Osteocyte (in vitro differentiated cells): ENCODE measurements around the gene PTPRJ. TPM values are rescaled to one million over a fixed set of nuclear protein-coding genes. Genes with fewer than 3 reads are reported as not detected.

ENCODE experiments used
- DNase-seq: peaks from one replicate; pipeline ENCODE4 v3.0.0; 2021; ENCODE audit warnings: mixed read lengths; ENCODE audit not compliant: unreplicated experiment; ENCODE audit errors: extremely low spot score
- H3K27ac Mint-ChIP-seq: one replicate; pipeline ENCODE4 v1.8.0; 2021; ENCODE audit warnings: mild to moderate bottlenecking, mixed read lengths; ENCODE audit not compliant: unreplicated experiment
- H3K27me3 Mint-ChIP-seq: one replicate; pipeline ENCODE4 v1.8.0; 2021; ENCODE audit warnings: mixed read lengths; ENCODE audit not compliant: unreplicated experiment
- H3K36me3 Mint-ChIP-seq: one replicate; pipeline ENCODE4 v1.8.0; 2021; ENCODE audit warnings: mixed read lengths; ENCODE audit not compliant: unreplicated experiment
- H3K4me1 Mint-ChIP-seq: one replicate; pipeline ENCODE4 v1.8.0; 2021; ENCODE audit warnings: mixed read lengths; ENCODE audit not compliant: unreplicated experiment
- H3K4me3 Mint-ChIP-seq: one replicate; pipeline ENCODE4 v1.8.0; 2021; ENCODE audit warnings: mild to moderate bottlenecking, moderate library complexity, mixed read lengths; ENCODE audit not compliant: unreplicated experiment
- H3K9me3 Mint-ChIP-seq: one replicate; pipeline ENCODE4 v1.8.0; 2021; ENCODE audit warnings: mixed read lengths; ENCODE audit not compliant: unreplicated experiment
- total RNA-seq: library from RNA; stranded (reverse); gene quantifications from 2 replicates; pipeline ENCODE4 v1.2.1, GENCODE V29; 2021
- TF ChIP-seq, protein P1 (sequence below): fragments of 200-600 bp; sonication (generic); IDR thresholded peaks from 2 replicates; pipeline ENCODE4 v1.5.0; 2021; ENCODE audit warnings: antibody characterized with exemption, mild to moderate bottlenecking, moderate library complexity

PTPRJ gene
- total RNA-seq, 1 donor from 2014 or later, result 16.6 TPM

DNA sequence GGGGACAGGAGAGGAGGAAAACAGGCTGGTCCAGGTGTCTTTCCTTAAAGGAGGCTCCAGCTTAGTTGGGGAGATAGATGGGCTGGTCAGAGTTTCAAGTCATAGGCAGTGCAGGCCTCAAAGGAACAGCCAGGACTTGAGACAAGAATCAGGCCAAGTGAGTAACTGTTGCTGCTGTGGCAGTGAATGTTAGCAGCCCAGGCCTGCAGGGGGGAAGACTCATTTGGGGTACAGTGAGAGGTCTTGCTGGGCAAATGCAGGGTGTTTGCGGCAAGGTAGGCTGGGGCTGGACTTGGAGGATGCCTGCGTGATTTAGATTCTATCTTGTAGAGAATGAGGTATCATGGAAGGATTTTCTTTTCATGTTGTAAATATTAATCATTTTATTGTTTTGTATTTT, 24.1 kb downstream of the PTPRJ start:
- Mint-ChIP-seq H3K4me3 (no peak overlapping the region), H3K36me3 (no peaks in the 10 kb centered on the region), H3K27ac (no peak overlapping the region), H3K4me1 (peaks cover 45% of the 10 kb centered on the region), H3K27me3 (no peaks in the 10 kb centered on the region), H3K9me3 (no peaks in the 10 kb centered on the region)
- TF ChIP-seq, protein P1, sequence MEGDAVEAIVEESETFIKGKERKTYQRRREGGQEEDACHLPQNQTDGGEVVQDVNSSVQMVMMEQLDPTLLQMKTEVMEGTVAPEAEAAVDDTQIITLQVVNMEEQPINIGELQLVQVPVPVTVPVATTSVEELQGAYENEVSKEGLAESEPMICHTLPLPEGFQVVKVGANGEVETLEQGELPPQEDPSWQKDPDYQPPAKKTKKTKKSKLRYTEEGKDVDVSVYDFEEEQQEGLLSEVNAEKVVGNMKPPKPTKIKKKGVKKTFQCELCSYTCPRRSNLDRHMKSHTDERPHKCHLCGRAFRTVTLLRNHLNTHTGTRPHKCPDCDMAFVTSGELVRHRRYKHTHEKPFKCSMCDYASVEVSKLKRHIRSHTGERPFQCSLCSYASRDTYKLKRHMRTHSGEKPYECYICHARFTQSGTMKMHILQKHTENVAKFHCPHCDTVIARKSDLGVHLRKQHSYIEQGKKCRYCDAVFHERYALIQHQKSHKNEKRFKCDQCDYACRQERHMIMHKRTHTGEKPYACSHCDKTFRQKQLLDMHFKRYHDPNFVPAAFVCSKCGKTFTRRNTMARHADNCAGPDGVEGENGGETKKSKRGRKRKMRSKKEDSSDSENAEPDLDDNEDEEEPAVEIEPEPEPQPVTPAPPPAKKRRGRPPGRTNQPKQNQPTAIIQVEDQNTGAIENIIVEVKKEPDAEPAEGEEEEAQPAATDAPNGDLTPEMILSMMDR, result no peak
- DNase-seq, result no peak

DNA sequence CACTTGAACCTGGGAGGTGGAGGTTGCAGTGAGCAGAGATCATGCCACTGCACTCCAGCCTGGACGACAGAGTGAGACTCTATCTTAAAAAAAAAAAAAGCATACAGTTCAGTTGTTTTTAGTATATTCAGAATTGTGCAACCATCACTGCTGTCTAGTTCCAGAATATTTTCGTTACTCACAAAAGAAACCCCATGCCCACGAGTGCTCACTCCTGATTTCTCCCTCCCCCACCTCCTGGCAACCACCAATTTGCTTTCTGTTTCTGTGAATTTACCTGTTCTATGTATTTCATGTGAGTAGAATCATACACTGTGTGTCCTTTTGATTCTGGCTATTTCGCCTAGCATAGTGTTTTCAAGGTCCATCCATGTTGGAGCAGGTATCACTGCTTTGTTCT, 24.8 kb downstream of the PTPRJ start:
- Mint-ChIP-seq H3K36me3 (no peaks in the 10 kb centered on the region), H3K4me3 (no peak overlapping the region), H3K4me1 (peaks cover 43% of the 10 kb centered on the region), H3K9me3 (no peaks in the 10 kb centered on the region), H3K27ac (peak overlapping the region; percentile 6), H3K27me3 (no peaks in the 10 kb centered on the region)
- TF ChIP-seq, protein P1, result no peak
- no peak for DNase-seq

DNA sequence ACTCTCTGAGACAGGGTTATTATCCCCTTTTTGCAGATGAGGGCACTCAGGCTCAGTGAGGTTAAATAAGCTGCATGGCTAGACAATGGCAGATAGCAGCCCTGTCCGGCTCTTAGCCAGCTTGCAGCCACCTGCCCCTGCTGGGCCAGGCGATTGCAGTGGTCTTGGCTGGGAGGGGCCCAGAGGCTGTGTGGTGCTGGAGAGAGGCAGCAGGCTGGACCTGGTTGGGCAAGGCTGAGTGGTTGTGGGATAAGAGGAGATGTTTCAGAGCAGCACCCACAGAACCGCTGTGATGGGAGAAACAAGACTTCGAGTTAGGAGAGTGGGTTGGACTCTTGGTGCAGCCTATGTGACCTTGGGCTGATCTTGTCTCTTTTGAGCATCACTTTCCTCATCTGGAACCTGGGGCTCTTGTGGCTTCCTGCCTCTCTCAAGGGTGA, 25.5 kb downstream of the PTPRJ start:
- H3K27ac Mint-ChIP-seq, result peak overlapping the region; percentile 17
- H3K4me1 Mint-ChIP-seq, result peaks cover 40% of the 10 kb centered on the region
- H3K36me3 Mint-ChIP-seq, result no peaks in the 10 kb centered on the region
- TF ChIP-seq, protein P1, result no peak
- DNase-seq, result no peak
- no peaks in the 10 kb centered on the region for H3K9me3 Mint-ChIP-seq
- no peaks in the 10 kb centered on the region for H3K27me3 Mint-ChIP-seq
- H3K4me3 Mint-ChIP-seq, result no peak overlapping the region

DNA sequence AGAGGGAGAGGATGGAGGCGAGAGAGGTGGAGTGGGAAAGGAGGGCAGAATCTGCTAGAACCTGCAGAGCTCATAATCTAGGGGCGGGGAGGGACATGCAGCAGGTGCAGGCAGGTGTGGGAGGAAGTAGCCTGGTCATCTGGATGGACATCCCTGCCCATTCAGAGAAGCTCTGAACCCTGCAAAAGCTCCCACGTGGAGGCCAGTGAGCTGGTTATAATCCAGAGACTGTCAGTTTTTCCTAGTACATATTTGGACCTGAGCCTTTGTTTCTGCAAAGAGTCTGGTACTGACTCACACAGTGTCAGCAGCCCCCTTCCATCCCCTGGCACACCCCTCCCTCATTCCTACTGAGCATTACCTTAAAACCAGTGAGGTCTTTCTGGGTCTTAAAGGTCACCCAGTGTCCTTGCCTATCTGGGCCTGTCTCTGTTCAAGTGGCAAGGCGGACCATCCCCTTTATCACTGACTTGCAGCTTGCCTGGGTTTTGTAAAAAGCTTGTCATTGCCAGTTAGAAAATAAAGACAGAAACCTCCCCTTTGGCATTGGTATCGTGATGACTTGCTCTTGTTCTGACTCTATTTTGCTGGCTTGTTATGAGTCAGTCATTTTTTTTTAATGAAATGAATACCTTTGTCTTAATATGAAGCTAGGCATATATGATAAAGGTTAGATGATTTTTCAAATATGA, 26.1 kb downstream of the PTPRJ start:
- H3K4me1 Mint-ChIP-seq, result peaks cover 35% of the 10 kb centered on the region
- no peaks in the 10 kb centered on the region for H3K9me3 Mint-ChIP-seq
- no peaks in the 10 kb centered on the region for H3K36me3 Mint-ChIP-seq
- H3K27me3 Mint-ChIP-seq, result no peaks in the 10 kb centered on the region
- H3K27ac Mint-ChIP-seq, result peak overlapping the region; percentile 56
- H3K4me3 Mint-ChIP-seq, result no peak overlapping the region
- TF ChIP-seq, protein P1, result no peak
- DNase-seq, result no peak

DNA sequence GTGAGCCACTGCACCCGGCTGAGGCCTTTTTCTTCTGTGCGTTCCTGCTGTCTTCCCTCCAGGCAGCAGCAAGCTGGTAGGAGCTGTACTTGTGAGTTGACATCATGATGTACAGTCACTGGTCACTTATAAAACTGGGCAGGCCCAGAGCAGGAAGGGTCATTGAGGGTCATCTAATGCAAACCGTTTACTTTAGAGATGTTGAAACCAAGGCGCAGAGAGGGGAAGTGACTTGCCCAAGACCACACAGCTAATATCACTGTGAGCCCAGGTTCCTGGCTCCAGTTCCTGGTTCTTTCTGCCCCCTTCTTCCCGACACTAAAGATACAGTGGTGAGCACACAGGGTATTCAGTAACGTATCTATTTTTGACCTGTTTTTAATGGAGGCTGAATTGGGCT, 27.3 kb downstream of the PTPRJ start:
- no peak for DNase-seq
- Mint-ChIP-seq H3K4me1 (peaks cover 25% of the 10 kb centered on the region), H3K27ac (no peak overlapping the region), H3K9me3 (no peaks in the 10 kb centered on the region), H3K4me3 (no peak overlapping the region), H3K36me3 (no peaks in the 10 kb centered on the region), H3K27me3 (no peaks in the 10 kb centered on the region)
- TF ChIP-seq, protein P1, result no peak
